WTC11 (cell line): ENCODE results near the gene CCND1. TPM values are rescaled to one million over a fixed set of nuclear protein-coding genes. Genes with fewer than 3 reads are reported as not detected.

Source experiments
- ATAC-seq: fragments of 200-7000 bp; cut with Tn5 transposase; 2 replicates; pipeline ENCODE4 v1.10.0; 2021; ENCODE audit warnings: mild to moderate bottlenecking, moderate library complexity
- Bru-seq: library from RNA; stranded (reverse); fragments of 400-500 nt; gene quantifications from one replicate; lab custom pipeline; 2021; lab: Mats Ljungman, UMichigan
- CTCF ChIA-PET: fragments of 300-600 bp; sonication (Branson Sonifier 250); formaldehyde crosslinking; loops from one replicate; lab custom pipeline; 2021; ENCODE audit warnings: antibody characterized with exemption; lab: Charles Lee
- POLR2A ChIA-PET: fragments of 350-600 bp; sonication (Branson Sonifier 250); formaldehyde crosslinking; loops from one replicate; lab custom pipeline; 2021; ENCODE audit warnings: antibody characterized with exemption; lab: Charles Lee
- DNase-seq: peaks from one replicate; pipeline ENCODE4 v3.0.0; 2021; ENCODE audit warnings: low spot score
- H3K27ac Mint-ChIP-seq: 2 replicates; pipeline ENCODE4 v1.8.0; 2021; ENCODE audit warnings: mixed read lengths
- H3K27me3 Mint-ChIP-seq: 2 replicates; pipeline ENCODE4 v1.8.0; 2021; ENCODE audit warnings: low read depth, mild to moderate bottlenecking, moderate library complexity, mixed read lengths
- H3K36me3 Mint-ChIP-seq: 2 replicates; pipeline ENCODE4 v1.8.0; 2021; ENCODE audit warnings: mixed read lengths
- H3K4me1 Mint-ChIP-seq: 2 replicates; pipeline ENCODE4 v1.8.0; 2022; ENCODE audit warnings: mixed read lengths
- H3K4me3 Mint-ChIP-seq: 2 replicates; pipeline ENCODE4 v1.8.0; 2021; ENCODE audit warnings: mild to moderate bottlenecking, moderate library complexity, mixed read lengths
- H3K9me3 Mint-ChIP-seq: 2 replicates; pipeline ENCODE4 v1.8.0; 2021; ENCODE audit warnings: mixed read lengths
- ELF4 ChIP-seq: sonication (generic); formaldehyde crosslinking; IDR thresholded peaks from 2 replicates; pipeline ENCODE4 v1.8.1; 2022; ENCODE audit warnings: low read depth, mild to moderate bottlenecking, moderate library complexity, missing genetic modification reagents
- ESRRA ChIP-seq: sonication (generic); formaldehyde crosslinking; IDR thresholded peaks from 2 replicates; pipeline ENCODE4 v1.8.1; 2022; ENCODE audit warnings: mild to moderate bottlenecking, missing genetic modification reagents, borderline replicate concordance
- ETV6 ChIP-seq: sonication (generic); formaldehyde crosslinking; IDR thresholded peaks from 2 replicates; pipeline ENCODE4 v1.8.1; 2022; ENCODE audit warnings: mild to moderate bottlenecking, missing genetic modification reagents
- FOXK1 ChIP-seq: sonication (generic); formaldehyde crosslinking; IDR thresholded peaks from 2 replicates; pipeline ENCODE4 v1.8.0; 2022; ENCODE audit warnings: mild to moderate bottlenecking, moderate library complexity, missing genetic modification reagents
- FOXP1 ChIP-seq: sonication (generic); formaldehyde crosslinking; IDR thresholded peaks from 2 replicates; pipeline ENCODE4 v1.8.0; 2022; ENCODE audit warnings: missing genetic modification reagents, mild to moderate bottlenecking, moderate library complexity, borderline replicate concordance
- GABPB1 ChIP-seq: sonication (generic); formaldehyde crosslinking; IDR thresholded peaks from 2 replicates; pipeline ENCODE4 v1.8.1; 2023; ENCODE audit warnings: mild to moderate bottlenecking, missing genetic modification reagents
- JUN ChIP-seq: sonication (generic); formaldehyde crosslinking; IDR thresholded peaks from 2 replicates; pipeline ENCODE4 v1.8.0; 2023; ENCODE audit warnings: mild to moderate bottlenecking, missing genetic modification reagents
- MYBL2 ChIP-seq: sonication (generic); formaldehyde crosslinking; IDR thresholded peaks from 2 replicates; pipeline ENCODE4 v1.8.1; 2023; ENCODE audit warnings: mild to moderate bottlenecking, moderate library complexity, missing genetic modification reagents
- NFATC4 ChIP-seq: fragments of 250-450 bp; sonication (Bioruptor Pico); IDR thresholded peaks from 2 replicates; pipeline ENCODE4 v1.9.0; 2021; ENCODE audit warnings: mild to moderate bottlenecking
- NFE2L1 ChIP-seq: sonication (generic); formaldehyde crosslinking; IDR thresholded peaks from 2 replicates; pipeline ENCODE4 v1.8.1; 2023; ENCODE audit warnings: missing genetic modification reagents
- NFYB ChIP-seq: sonication (generic); formaldehyde crosslinking; conservative IDR thresholded peaks from 2 replicates; pipeline ENCODE4 v1.8.0; 2022; ENCODE audit warnings: low read depth, missing genetic modification reagents
- SP1 ChIP-seq: sonication (generic); formaldehyde crosslinking; conservative IDR thresholded peaks from 2 replicates; pipeline ENCODE4 v1.8.1; 2022; ENCODE audit warnings: missing genetic modification reagents
- TEAD4 ChIP-seq: sonication (generic); formaldehyde crosslinking; IDR thresholded peaks from 2 replicates; pipeline ENCODE4 v1.8.0; 2022; ENCODE audit warnings: mild to moderate bottlenecking, missing genetic modification reagents
- TP53 ChIP-seq: sonication (generic); formaldehyde crosslinking; IDR thresholded peaks from 2 replicates; pipeline ENCODE4 v1.8.1; 2023; ENCODE audit warnings: mild to moderate bottlenecking, missing genetic modification reagents
- ZNF232 ChIP-seq: sonication (generic); formaldehyde crosslinking; IDR thresholded peaks from 2 replicates; pipeline ENCODE4 v1.8.0; 2022; ENCODE audit warnings: mild to moderate bottlenecking, missing genetic modification reagents
- long read RNA-seq, 3 experiments: library from RNA in 1 of 3; library from capped mRNA in 1 of 3; library from polyadenylated mRNA in 1 of 3; unstranded in 2 of 3; stranded (forward) in 1 of 3; transcript quantifications; one replicate each; pipeline ENCODE4 v2.0.0, GENCODE V29; 2021
- total RNA-seq: library from RNA; stranded (reverse); gene quantifications from 3 replicates; pipeline ENCODE4 v1.2.3, GENCODE V29; 2021
- TF ChIP-seq, protein P1 (sequence below): sonication (generic); formaldehyde crosslinking; IDR thresholded peaks from 2 replicates; pipeline ENCODE4 v1.8.0; 2022; ENCODE audit warnings: mild to moderate bottlenecking, missing genetic modification reagents
- TF ChIP-seq, protein P2 (sequence below): sonication (generic); formaldehyde crosslinking; IDR thresholded peaks from 2 replicates; pipeline ENCODE4 v1.8.1; 2023; ENCODE audit warnings: mild to moderate bottlenecking, missing genetic modification reagents
- TF ChIP-seq, protein P3 (sequence below): sonication (generic); formaldehyde crosslinking; IDR thresholded peaks from 2 replicates; pipeline ENCODE4 v1.8.1; 2023; ENCODE audit warnings: mild to moderate bottlenecking, missing genetic modification reagents, moderate library complexity
- TF ChIP-seq, protein P4 (sequence below): sonication (generic); formaldehyde crosslinking; IDR thresholded peaks from 2 replicates; pipeline ENCODE4 v1.8.1; 2023; ENCODE audit warnings: mild to moderate bottlenecking, moderate library complexity, missing genetic modification reagents
- TF ChIP-seq, protein P5 (sequence below): sonication (generic); formaldehyde crosslinking; IDR thresholded peaks from 2 replicates; pipeline ENCODE4 v1.8.0; 2022; ENCODE audit warnings: mild to moderate bottlenecking, missing genetic modification reagents
- TF ChIP-seq, protein P6 (sequence below): fragments of 250-450 bp; sonication (Bioruptor Pico); IDR thresholded peaks from 2 replicates; pipeline ENCODE4 v1.9.0; 2021; ENCODE audit warnings: mild to moderate bottlenecking
- TF ChIP-seq, protein P7 (sequence below): sonication (generic); formaldehyde crosslinking; IDR thresholded peaks from 2 replicates; pipeline ENCODE4 v1.8.0; 2023; ENCODE audit warnings: missing genetic modification reagents, mild to moderate bottlenecking, borderline replicate concordance

CCND1 gene
- total RNA-seq (212 to 224 TPM (median 224 TPM) in 3 replicates), Bru-seq, nascent RNA (percentile 94 among the genes with signal in this experiment)
- long read RNA-seq, experiment 1, full-length matches to known transcripts: 632 of 779 reads
- long read RNA-seq, experiment 1, partial matches to known transcripts: 23 of 779 reads
- long read RNA-seq, experiment 1, other reads (novel, unspliced or antisense): 124 of 779 reads
- long read RNA-seq, experiment 2, full-length matches to known transcripts: 62 of 168 reads
- long read RNA-seq, experiment 2, partial matches to known transcripts: 4 of 168 reads
- long read RNA-seq, experiment 2, other reads (novel, unspliced or antisense): 102 of 168 reads
- long read RNA-seq, experiment 3, full-length matches to known transcripts: 24 of 34 reads
- long read RNA-seq, experiment 3, partial matches to known transcripts: 1 of 34 reads
- long read RNA-seq, experiment 3, other reads (novel, unspliced or antisense): 9 of 34 reads

DNA sequence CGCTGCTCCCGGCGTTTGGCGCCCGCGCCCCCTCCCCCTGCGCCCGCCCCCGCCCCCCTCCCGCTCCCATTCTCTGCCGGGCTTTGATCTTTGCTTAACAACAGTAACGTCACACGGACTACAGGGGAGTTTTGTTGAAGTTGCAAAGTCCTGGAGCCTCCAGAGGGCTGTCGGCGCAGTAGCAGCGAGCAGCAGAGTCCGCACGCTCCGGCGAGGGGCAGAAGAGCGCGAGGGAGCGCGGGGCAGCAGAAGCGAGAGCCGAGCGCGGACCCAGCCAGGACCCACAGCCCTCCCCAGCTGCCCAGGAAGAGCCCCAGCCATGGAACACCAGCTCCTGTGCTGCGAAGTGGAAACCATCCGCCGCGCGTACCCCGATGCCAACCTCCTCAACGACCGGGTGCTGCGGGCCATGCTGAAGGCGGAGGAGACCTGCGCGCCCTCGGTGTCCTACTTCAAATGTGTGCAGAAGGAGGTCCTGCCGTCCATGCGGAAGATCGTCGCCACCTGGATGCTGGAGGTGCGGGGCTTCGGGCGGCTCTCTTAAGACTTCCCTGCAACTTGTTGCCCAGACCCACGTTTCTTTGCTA is at the start of gene CCND1:
TSS of gene CCND1 (plus strand) at position 162 of the 587 bp plus-strand sequence. CDS start at position 320, 158 bp downstream.
- H3K27ac Mint-ChIP-seq: peak within 1 kb of the TSS; percentile 91
- CTCF ChIA-PET: no interaction called here
- H3K4me3 Mint-ChIP-seq: peak within 1 kb of the TSS; percentile 89
- POLR2A ChIA-PET: interaction anchor here (1.0 to 1.1 kb wide), 2 partner anchors 111 to 509 kb away, joined by 3 read pairs; no protein-coding TSS in a partner anchor
- DNase-seq (peak; percentile 82), ATAC-seq (peak; percentile 20)
- no peaks in the 10 kb centered on the region for H3K9me3 Mint-ChIP-seq
- peaks cover 13% of the 10 kb centered on the region for H3K4me1 Mint-ChIP-seq
- peaks cover 12% of the 10 kb centered on the region for H3K36me3 Mint-ChIP-seq
- peaks cover 2% of the 10 kb centered on the region; the same call in 1 of the 2 replicates for H3K27me3 Mint-ChIP-seq
- TF ChIP-seq NFE2L1 (CRISPR knock-in tag) (0 out of 2 replicates have a peak, but pooled peaks have one; percentile 41), JUN (CRISPR knock-in tag) (peak; percentile 49; the same call in 1 of the 2 replicates), TEAD4 (CRISPR knock-in tag) (no peak), ETV6 (CRISPR knock-in tag) (0 out of 2 replicates have a peak, but pooled peaks have one; percentile 31), FOXP1 (CRISPR knock-in tag) (peak; percentile 83; the same call in 1 of the 2 replicates), FOXK1 (CRISPR knock-in tag) (peak; percentile 75), SP1 (CRISPR knock-in tag) (peak; percentile 49; the same call in 1 of the 2 replicates), ESRRA (CRISPR knock-in tag) (peak; percentile 51; the same call in 1 of the 2 replicates), ELF4 (CRISPR knock-in tag) (no peak), ZNF232 (peak; percentile 37; the same call in 1 of the 2 replicates), NFYB (CRISPR knock-in tag) (peak; percentile 13; the same call in 1 of the 2 replicates), NFATC4 (CRISPR knock-in tag) (no peak; the same call in 1 of the 2 replicates), MYBL2 (CRISPR knock-in tag) (0 out of 2 replicates have a peak, but pooled peaks have one; percentile 67), GABPB1 (CRISPR knock-in tag) (peak; percentile 60), TP53 (CRISPR knock-in tag) (peak; percentile 21; the same call in 1 of the 2 replicates)
- TF ChIP-seq, protein P1, sequence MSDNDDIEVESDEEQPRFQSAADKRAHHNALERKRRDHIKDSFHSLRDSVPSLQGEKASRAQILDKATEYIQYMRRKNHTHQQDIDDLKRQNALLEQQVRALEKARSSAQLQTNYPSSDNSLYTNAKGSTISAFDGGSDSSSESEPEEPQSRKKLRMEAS (CRISPR knock-in tag): peak; percentile 57; the same call in 1 of the 2 replicates
- TF ChIP-seq, protein P2, sequence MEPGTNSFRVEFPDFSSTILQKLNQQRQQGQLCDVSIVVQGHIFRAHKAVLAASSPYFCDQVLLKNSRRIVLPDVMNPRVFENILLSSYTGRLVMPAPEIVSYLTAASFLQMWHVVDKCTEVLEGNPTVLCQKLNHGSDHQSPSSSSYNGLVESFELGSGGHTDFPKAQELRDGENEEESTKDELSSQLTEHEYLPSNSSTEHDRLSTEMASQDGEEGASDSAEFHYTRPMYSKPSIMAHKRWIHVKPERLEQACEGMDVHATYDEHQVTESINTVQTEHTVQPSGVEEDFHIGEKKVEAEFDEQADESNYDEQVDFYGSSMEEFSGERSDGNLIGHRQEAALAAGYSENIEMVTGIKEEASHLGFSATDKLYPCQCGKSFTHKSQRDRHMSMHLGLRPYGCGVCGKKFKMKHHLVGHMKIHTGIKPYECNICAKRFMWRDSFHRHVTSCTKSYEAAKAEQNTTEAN (CRISPR knock-in tag): peak; percentile 65; the same call in 1 of the 2 replicates
- TF ChIP-seq, protein P3, sequence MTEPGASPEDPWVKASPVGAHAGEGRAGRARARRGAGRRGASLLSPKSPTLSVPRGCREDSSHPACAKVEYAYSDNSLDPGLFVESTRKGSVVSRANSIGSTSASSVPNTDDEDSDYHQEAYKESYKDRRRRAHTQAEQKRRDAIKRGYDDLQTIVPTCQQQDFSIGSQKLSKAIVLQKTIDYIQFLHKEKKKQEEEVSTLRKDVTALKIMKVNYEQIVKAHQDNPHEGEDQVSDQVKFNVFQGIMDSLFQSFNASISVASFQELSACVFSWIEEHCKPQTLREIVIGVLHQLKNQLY: no peak
- TF ChIP-seq, protein P4, sequence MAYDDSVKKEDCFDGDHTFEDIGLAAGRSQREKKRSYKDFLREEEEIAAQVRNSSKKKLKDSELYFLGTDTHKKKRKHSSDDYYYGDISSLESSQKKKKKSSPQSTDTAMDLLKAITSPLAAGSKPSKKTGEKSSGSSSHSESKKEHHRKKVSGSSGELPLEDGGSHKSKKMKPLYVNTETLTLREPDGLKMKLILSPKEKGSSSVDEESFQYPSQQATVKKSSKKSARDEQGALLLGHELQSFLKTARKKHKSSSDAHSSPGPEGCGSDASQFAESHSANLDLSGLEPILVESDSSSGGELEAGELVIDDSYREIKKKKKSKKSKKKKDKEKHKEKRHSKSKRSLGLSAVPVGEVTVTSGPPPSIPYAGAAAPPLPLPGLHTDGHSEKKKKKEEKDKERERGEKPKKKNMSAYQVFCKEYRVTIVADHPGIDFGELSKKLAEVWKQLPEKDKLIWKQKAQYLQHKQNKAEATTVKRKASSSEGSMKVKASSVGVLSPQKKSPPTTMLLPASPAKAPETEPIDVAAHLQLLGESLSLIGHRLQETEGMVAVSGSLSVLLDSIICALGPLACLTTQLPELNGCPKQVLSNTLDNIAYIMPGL: peak; percentile 34; the same call in 1 of the 2 replicates
- TF ChIP-seq, protein P5, sequence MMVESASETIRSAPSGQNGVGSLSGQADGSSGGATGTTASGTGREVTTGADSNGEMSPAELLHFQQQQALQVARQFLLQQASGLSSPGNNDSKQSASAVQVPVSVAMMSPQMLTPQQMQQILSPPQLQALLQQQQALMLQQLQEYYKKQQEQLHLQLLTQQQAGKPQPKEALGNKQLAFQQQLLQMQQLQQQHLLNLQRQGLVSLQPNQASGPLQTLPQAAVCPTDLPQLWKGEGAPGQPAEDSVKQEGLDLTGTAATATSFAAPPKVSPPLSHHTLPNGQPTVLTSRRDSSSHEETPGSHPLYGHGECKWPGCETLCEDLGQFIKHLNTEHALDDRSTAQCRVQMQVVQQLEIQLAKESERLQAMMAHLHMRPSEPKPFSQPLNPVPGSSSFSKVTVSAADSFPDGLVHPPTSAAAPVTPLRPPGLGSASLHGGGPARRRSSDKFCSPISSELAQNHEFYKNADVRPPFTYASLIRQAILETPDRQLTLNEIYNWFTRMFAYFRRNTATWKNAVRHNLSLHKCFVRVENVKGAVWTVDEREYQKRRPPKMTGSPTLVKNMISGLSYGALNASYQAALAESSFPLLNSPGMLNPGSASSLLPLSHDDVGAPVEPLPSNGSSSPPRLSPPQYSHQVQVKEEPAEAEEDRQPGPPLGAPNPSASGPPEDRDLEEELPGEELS (CRISPR knock-in tag): peak; percentile 49
- TF ChIP-seq, protein P6, sequence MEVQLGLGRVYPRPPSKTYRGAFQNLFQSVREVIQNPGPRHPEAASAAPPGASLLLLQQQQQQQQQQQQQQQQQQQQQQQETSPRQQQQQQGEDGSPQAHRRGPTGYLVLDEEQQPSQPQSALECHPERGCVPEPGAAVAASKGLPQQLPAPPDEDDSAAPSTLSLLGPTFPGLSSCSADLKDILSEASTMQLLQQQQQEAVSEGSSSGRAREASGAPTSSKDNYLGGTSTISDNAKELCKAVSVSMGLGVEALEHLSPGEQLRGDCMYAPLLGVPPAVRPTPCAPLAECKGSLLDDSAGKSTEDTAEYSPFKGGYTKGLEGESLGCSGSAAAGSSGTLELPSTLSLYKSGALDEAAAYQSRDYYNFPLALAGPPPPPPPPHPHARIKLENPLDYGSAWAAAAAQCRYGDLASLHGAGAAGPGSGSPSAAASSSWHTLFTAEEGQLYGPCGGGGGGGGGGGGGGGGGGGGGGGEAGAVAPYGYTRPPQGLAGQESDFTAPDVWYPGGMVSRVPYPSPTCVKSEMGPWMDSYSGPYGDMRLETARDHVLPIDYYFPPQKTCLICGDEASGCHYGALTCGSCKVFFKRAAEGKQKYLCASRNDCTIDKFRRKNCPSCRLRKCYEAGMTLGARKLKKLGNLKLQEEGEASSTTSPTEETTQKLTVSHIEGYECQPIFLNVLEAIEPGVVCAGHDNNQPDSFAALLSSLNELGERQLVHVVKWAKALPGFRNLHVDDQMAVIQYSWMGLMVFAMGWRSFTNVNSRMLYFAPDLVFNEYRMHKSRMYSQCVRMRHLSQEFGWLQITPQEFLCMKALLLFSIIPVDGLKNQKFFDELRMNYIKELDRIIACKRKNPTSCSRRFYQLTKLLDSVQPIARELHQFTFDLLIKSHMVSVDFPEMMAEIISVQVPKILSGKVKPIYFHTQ: no peak
- TF ChIP-seq, protein P7, sequence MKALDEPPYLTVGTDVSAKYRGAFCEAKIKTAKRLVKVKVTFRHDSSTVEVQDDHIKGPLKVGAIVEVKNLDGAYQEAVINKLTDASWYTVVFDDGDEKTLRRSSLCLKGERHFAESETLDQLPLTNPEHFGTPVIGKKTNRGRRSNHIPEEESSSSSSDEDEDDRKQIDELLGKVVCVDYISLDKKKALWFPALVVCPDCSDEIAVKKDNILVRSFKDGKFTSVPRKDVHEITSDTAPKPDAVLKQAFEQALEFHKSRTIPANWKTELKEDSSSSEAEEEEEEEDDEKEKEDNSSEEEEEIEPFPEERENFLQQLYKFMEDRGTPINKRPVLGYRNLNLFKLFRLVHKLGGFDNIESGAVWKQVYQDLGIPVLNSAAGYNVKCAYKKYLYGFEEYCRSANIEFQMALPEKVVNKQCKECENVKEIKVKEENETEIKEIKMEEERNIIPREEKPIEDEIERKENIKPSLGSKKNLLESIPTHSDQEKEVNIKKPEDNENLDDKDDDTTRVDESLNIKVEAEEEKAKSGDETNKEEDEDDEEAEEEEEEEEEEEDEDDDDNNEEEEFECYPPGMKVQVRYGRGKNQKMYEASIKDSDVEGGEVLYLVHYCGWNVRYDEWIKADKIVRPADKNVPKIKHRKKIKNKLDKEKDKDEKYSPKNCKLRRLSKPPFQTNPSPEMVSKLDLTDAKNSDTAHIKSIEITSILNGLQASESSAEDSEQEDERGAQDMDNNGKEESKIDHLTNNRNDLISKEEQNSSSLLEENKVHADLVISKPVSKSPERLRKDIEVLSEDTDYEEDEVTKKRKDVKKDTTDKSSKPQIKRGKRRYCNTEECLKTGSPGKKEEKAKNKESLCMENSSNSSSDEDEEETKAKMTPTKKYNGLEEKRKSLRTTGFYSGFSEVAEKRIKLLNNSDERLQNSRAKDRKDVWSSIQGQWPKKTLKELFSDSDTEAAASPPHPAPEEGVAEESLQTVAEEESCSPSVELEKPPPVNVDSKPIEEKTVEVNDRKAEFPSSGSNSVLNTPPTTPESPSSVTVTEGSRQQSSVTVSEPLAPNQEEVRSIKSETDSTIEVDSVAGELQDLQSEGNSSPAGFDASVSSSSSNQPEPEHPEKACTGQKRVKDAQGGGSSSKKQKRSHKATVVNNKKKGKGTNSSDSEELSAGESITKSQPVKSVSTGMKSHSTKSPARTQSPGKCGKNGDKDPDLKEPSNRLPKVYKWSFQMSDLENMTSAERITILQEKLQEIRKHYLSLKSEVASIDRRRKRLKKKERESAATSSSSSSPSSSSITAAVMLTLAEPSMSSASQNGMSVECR: peak; percentile 77
